ENCODE data around the gene APOB. TPM values are rescaled to one million over a fixed set of nuclear protein-coding genes. Genes with fewer than 3 reads are reported as not detected.

APOB gene
- total and polyA plus RNA-seq, 2 of the 8 experiments (the other 6 are each of a cell fraction or from before 2014, with no cell fraction given) = 0.15 to 0.61 TPM

- ChIA-PET CTCF (ENCODE audit: partially characterized antibody) (interaction anchor here (0.8 to 6.7 kb wide), 10 partner anchors 11 to 349 kb away, joined by 3 to 48 read pairs (median 4); no protein-coding TSS in a partner anchor), POLR2A (ENCODE audit: partially characterized antibody) (no interaction called here)
- Histone ChIP-seq H2BK5ac (ENCODE audit: low read depth, low read length) (no peak overlapping the region), H3K23me2 (ENCODE audit: low read depth, low read length) (no peaks in the 10 kb centered on the region), H2BK15ac (ENCODE audit: low read length) (no peak overlapping the region), H3K9ac (replicated peaks in 1 of 4; ENCODE audit: extremely low read depth in 1 of 4, low read depth in 3 of 4, low read length in 3 of 4) (no peak overlapping the region), H3K36me3 (ENCODE audit: control insufficient read depth in 2 of 4, insufficient read depth in 4 of 4, low read length in 3 of 4) (no peaks in the 10 kb centered on the region), H4K5ac (ENCODE audit: insufficient read length, low read depth, low read length) (no peak overlapping the region), H3K23ac (ENCODE audit: insufficient read length) (no peak overlapping the region), H2BK20ac (ENCODE audit: low read length) (no peak overlapping the region), H4K91ac (replicated peaks; ENCODE audit: insufficient read length, low read length) (no peak overlapping the region), H4K20me1 (replicated peaks in 1 of 2; ENCODE audit: control insufficient read depth in 1 of 2, insufficient read depth in 2 of 2, low read length in 2 of 2) (no peaks in the 10 kb centered on the region), H2AK5ac (ENCODE audit: low read depth, low read length) (no peak overlapping the region), H3K4me3 (ENCODE audit: extremely low read depth in 1 of 4, insufficient read depth in 2 of 4, low read depth in 3 of 4, low read length in 4 of 4) (no peak overlapping the region), H3K4ac (replicated peaks; ENCODE audit: insufficient read length, low read depth, low read length) (no peak overlapping the region), H3K14ac (ENCODE audit: insufficient read length) (no peak overlapping the region), H3K56ac (replicated peaks; ENCODE audit: insufficient read length, low read depth, low read length) (no peak overlapping the region), H3K9me3 (ENCODE audit: insufficient read depth in 2 of 2, low read depth in 1 of 2, low read length in 1 of 2) (no peaks in the 10 kb centered on the region), H4K8ac (ENCODE audit: extremely low read depth, insufficient read depth, low read length) (no peak overlapping the region), H2BK120ac (replicated peaks; ENCODE audit: low read depth, low read length) (no peak overlapping the region), H3K79me1 (ENCODE audit: low read depth, low read length) (no peaks in the 10 kb centered on the region), H3K79me2 (ENCODE audit: control insufficient read depth in 1 of 2, insufficient read depth in 2 of 2, low read length in 2 of 2) (no peaks in the 10 kb centered on the region), H3K4me2 (ENCODE audit: insufficient read depth in 1 of 2, low read depth in 2 of 2, low read length in 2 of 2) (no peak overlapping the region), H3K4me1 (replicated peaks in 1 of 4; ENCODE audit: control insufficient read depth in 3 of 4, insufficient read depth in 4 of 4, low read length in 3 of 4) (no peaks in the 10 kb centered on the region), H2AFZ (ENCODE audit: low read length) (no peak overlapping the region), H3K18ac (ENCODE audit: extremely low read depth, low read length) (no peak overlapping the region), H3K27me3 (replicated peaks in 1 of 4; ENCODE audit: control insufficient read depth in 3 of 4, extremely low read depth in 1 of 4, insufficient read depth in 3 of 4, low read length in 3 of 4) (no peaks in the 10 kb centered on the region), H2BK12ac (ENCODE audit: low read depth, low read length) (no peak overlapping the region), H3K27ac (ENCODE audit: low read depth, low read length) (no peak overlapping the region)
- DNase-seq (ENCODE audit: low read depth in 1 of 2, low spot score in 2 of 2) (no peak), FAIRE-seq (no peak)
- WGBS, 2 experiments (ENCODE audit: extremely low coverage in 1 of 2, insufficient coverage in 1 of 2, insufficient read length in 1 of 2, insufficient replicate concordance in 2 of 2, low coverage in 1 of 2, low lambda C conversion rate in 2 of 2, missing lambda C conversion rate in 1 of 2) = 92% methylated on average over 4 of the region's 4 CpGs; no CpG with 5 or more reads in 1 of the 2 experiments
- TF ChIP-seq POU5F1 (IDR thresholded peaks at IDR 0.05; ENCODE audit: low read depth, low read length) (no peak), RBBP5 (IDR thresholded peaks at IDR 0.05; ENCODE audit: borderline replicate concordance, low read depth, low read length) (no peak), KDM4A (IDR thresholded peaks at IDR 0.05; ENCODE audit: low read depth, low read length, severe bottlenecking) (no peak), RAD21 (IDR thresholded peaks at IDR 0.05 in 1 of 2, conservative IDR thresholded peaks at IDR 0.05 in 1 of 2; ENCODE audit: low read depth in 2 of 2, low read length in 2 of 2) (no peak), EP300 (IDR thresholded peaks at IDR 0.05; ENCODE audit: borderline replicate concordance in 1 of 2, low read depth in 2 of 2, low read length in 2 of 2) (no peak)
- TF ChIP-seq, protein P1, sequence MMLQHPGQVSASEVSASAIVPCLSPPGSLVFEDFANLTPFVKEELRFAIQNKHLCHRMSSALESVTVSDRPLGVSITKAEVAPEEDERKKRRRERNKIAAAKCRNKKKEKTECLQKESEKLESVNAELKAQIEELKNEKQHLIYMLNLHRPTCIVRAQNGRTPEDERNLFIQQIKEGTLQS (IDR thresholded peaks at IDR 0.05; ENCODE audit: insufficient read depth, low read depth, low read length) = no peak
Observed at GRCh38 chr2:21023419-21024181, 20.3 kb downstream of the APOB start.

Measured in H1 (cell line).